Measurements from ENCODE around the gene FARP1.

The FARP1 gene

DNA sequence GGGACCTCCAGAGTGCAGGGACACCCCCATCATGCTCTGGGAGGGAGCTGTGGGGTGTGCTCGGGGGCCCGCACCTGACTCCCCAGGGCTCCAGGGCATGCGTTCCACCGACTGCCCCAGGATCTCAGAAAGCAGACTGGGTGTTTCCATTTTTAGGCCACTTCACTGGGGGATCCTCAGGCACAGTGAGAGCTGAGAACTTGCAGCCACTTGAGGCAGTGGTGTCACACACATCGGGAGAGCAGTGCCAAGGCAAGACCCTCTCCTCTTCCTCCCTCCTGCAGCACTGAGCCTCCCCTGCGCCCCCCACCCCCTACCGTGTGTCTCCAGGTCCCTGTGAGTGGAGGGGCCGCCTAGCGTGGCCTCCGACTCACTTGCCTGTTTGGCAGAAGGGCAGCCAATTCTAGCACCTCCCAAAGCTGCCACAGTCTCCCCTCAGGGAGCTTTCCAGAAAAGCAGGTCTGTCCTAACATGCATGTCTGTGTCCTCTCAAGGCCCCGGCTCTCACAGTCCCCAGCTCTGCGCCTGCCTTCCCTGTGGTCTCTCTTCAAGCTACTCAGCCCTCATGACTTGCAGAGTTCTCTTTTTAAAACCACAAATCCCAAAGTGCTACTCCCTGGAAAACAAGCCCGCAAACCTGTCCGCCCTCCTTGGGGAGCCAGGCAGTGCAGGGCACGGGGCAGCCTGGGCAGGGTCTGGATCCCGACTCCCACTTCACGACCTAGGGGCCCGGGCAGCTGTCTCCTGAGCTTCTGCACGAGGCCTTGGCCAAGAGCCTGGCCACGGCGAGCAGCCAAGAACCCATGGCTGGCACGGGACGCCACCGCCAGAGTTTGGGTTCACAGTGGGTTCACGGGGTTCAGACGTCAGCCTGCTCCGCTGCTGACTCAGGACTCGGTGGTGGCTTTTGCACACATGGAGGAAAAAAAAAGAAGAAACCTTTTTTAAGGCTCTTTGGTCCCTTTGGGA lies 339.9 kb downstream of the FARP1 start:
- DNase-seq (ENCODE audit: low spot score): peak; percentile 80

- peak; percentile 65 for DNase-seq (ENCODE audit: low spot score)
Observed at GRCh38 chr13:98483601-98484288, 340.9 kb downstream of the FARP1 start.

- peak; percentile 80 for DNase-seq (ENCODE audit: low spot score)
Observed at GRCh38 chr13:98484289-98485219, 341.7 kb downstream of the FARP1 start.

- peak; percentile 34 for DNase-seq (ENCODE audit: low spot score)
Observed at GRCh38 chr13:98485561-98485960, 342.7 kb downstream of the FARP1 start.

DNA sequence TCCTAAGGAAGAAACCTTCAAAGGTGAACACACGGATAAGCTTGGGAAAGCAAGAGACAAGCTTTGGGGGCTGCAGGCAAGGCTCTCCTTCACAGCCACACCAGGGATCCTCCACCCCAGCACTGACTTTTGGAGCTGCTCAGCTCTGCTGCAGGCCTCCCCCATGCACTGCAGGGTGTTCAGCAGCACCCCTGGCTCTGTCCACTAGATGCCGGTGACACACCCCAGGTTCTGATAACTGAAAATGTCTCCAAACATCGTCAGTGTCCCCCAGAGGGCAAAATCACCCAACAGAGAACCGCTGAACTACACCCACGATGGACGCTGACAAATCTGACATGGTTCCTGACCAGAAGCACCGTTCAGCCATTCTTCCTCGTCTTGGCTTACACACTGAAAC lies 343.5 kb downstream of the FARP1 start:
- no peak for DNase-seq (ENCODE audit: low spot score)

DNA sequence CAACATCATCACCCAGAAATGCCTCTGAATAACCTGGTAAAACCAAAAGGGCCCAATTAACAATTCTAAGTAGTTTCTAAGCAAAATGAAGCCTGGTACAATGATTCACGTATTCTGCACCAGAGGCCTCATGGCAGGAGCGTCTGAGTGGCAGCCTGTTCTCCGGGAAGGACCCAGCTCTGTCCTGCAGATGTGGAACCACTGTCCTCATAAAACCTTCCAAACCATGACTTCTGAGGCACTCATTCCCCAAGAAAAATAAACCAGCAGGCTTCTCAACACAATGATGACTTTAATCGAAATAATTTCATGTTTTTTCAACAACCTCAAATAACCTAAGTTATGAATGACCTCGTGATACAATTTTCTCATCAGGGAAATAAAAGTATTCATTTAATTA lies 344.1 kb downstream of the FARP1 start:
- DNase-seq (ENCODE audit: low spot score): no peak

DNA sequence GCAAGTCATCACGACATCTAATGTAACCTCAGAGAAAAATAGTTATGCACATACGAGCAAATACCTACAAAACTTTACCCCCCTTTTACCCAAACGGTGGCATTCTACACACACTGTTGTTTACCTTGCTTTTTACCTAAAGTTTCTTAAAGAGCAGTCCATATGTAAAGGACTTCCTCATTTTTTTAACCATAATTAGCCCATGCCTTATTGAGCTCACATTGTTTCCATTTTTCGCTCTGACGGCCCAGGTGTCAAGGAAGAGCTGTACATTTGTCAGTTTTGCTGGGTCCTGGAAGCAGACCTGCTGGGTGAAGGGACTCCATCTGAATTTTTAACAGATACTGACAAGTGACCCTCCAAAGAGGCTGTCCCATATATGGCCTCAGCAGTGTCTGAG lies 344.6 kb downstream of the FARP1 start:
- no peak for DNase-seq (ENCODE audit: low spot score)

DNA sequence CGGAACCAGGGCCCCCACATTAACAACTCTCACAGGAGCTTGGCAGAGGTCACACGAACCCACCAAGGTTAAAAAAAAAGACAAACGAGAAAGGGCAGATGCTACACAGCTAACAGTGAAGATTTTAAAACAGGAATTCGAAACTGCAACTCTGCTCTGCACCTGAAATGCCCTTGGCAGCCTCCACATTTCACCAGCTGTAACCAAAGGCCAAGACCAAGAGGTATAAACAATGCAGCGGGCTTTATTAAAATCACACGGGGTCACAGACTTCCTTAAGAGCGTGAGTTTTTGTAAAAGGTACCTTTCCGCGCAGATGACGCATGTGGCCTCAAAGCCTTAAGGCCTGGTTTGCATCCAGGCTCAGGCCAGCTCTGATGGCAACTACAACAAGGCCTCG lies 345.8 kb downstream of the FARP1 start:
- no peak for DNase-seq (ENCODE audit: low spot score)

DNA sequence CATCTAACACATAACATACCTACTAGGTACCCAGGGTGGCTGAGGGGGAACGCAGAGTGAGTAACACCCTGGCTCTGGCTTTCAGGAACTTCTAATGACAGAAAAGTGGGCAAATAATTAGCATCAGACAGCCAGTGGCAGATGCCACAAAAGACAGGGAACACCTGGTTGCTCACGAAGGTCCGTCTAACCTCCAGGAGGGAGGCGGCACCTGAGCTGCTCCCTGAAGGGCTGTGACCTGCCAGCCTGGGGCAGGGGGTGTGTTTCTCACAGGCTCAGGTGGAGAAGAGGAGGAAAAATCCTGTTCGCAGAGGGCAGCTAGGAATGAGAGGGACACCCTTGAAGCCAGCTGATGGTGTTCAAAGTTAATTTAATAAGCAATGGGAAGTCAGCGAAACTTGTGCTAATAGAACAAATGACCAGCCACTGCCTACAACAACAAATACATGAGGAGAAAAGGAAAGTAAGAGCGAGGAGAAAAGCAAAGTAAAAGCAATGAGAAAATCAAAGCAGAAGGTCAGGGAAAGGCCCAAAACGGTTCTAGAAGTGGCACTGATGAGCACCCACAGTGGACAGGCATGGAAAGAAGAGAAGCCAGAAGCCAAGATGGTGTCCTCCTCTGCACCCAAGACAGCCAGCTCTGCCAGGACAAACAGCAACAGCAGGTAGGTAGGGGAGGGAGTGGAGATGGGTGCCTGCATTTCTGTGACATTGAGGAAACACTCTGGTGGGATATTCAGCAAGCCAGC lies 346.7 kb downstream of the FARP1 start:
- no peak for DNase-seq (ENCODE audit: low spot score)

DNA sequence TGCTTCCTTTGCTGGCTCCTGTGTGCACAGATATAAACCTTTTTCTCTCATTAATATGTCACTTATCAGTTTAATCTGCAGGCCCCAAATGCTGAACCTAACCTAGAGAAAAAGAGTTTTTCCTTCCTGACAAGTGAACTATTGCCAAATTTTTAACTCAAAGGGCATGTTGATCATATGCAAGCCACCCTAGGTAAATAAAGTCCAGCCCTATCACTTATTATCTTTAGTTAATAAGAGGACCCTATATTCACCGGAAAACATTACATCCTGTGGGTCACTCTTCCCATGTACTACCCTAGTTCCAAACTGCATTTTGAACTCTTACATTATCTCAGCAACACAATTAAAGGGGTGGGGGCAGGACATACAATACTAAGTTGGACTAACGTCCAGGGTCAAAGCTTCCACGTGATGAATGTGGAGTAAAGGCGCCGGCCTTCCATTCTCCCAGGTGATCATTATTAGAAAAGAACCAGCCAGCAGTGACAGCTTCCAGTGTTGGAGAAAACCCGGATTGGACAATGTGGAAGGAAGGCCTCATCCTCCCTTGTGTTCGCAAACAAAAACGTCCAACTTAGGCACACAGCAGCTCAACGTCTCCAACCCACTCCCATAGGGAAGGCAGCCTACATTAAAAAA lies 347.4 kb downstream of the FARP1 start:
- DNase-seq (ENCODE audit: low spot score): no peak

DNA sequence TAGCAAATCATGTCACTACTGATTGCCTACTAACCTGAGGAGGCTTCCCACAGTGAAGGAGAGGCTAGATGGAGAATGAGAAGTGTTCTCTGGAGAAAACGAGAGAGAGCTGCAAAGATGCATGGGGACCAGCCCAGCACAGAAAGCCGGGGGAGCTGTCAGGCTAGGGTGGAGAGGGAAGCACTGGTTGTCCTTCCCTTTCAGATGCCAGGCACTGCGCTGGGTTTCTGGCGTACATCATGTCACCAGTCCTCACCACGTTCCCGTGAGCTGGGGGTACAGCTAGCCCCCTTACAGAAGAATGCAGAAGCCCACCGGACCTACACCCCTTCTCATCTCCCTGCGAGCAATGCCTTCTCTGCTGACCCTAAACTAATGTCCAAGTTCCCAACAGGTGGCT lies 348.0 kb downstream of the FARP1 start:
- no peak for DNase-seq (ENCODE audit: low spot score)

- no peak for DNase-seq (ENCODE audit: low spot score)
Observed at GRCh38 chr13:98492335-98493041, 349.6 kb downstream of the FARP1 start.

DNA sequence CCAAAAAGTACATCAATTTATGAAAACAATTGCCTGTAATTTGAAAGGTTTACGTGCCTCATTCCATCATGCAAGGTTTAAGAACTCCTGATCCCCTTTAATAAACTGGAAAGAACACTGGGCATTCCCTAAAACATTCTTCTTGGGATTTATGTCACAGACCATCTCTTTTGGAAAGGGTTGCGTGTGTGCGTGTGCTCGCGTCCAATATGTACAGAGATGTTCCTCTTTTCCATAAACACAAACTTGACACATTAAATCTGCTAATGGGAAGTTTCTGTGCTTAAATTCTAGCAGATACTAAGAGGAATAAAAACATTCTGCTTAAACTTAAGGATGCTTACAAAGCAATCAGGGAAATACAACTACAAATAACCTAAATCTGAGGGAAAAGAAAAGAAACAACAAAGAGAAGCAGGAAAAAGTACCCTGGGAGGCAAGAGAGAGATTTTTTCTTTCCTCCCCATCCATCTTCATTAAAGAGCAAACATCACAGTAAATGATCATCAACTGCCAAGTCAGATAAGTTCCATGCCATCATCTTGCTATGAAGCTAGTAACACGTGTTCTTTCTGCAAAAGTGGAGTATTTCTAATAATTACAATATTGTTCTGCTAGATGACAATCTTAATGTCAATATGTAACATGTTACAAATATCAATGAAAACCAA lies 350.3 kb downstream of the FARP1 start:
- DNase-seq (ENCODE audit: low spot score): no peak

GRCh38 chr13:98494769-98495168 lies 351.9 kb downstream of the FARP1 start:
- no peak for DNase-seq (ENCODE audit: low spot score)

DNA sequence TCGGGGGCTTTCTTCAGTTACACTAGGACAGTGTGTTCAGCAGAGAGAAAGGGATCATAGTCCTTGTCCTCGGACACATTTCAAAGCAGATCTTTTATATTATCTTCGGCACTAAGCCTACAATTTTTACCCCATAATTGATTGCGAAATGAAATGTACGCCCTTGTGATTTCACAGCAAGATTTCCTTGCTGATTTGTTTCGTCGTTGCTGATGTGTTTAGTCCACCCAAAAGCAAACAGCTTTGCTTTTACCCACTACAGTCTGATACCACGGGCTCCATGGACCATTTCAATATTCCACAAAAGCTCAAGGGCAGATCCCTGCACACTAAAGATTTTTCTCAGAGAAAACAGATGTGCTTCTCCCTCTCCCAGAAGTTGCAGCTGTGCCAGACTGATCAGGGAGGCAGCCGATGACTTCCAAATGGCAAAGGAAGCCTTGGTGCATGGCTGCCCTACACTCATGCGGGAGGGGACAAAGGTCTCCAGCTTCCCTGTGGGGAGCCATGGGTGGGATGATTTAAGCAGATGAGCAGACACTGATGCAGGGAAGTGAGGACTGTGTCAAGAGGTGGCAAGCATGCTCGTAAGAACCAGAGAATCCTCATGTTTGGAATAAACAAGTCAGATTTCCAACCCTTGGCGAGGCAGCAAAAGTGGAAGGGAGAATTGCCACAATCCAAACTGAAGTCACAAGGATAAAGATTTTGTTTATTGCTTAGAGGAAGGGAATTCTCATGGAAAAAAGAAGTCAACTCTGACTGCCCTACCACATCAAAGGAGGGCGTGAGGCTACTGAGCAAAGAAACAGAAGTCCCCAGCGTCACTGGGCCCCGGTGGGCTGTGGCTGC lies 353.0 kb downstream of the FARP1 start:
- DNase-seq (ENCODE audit: low spot score): no peak

GRCh38 chr13:98496479-98496791 lies 353.5 kb downstream of the FARP1 start:
- DNase-seq (ENCODE audit: low spot score): no peak

DNA sequence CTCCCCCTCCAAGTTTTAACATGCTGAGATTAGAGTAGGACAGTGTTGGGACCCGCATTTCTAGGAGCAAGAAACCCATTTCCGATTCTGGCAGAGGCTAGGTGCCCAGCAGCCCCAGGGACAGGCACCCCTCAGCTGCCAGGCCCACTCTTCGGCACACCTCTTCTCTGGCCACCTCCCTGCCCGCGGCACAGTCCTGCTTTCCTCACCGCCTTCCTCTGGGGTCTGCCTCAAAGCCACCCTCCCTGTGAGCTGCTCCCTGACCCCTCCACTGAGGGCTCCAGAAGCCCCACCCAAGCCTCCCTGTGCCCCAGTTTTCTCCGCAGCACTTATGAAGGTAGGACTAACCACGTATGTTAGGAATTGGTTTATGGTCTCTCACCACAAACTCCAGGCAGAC lies 354.1 kb downstream of the FARP1 start:
- DNase-seq (ENCODE audit: low spot score): no peak

DNA sequence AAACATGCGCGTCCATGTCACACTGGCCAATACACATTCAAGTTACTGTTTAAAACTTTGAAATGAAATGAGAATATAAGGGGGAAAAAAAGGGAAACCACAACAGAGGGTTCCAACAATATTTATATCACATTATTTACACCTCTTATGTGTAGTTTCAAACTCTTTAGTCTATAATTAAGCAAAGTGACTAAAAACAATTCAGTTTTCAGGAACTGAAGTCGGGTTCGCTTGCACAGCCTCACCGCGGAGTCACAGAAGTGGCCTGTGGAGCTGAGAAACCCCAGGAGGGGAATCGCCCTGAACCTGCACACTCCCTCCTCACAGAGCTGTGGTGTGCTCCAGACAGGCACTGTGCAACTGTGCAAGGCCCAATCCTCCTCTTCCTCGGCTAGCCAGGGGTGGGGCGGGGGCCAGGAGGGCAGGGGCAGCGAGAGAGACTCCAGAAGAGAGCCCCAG lies 358.1 kb downstream of the FARP1 start:
- no peak for DNase-seq (ENCODE audit: low spot score)
